ENCODE measurements around the gene FBXO24. TPM values are rescaled to one million over a fixed set of nuclear protein-coding genes. Genes with fewer than 3 reads are reported as not detected.
"Not testable (repeated sequence)": the region's sequence is repeated elsewhere in the genome, so short reads cannot be mapped to it uniquely, and the experiment has no call there.

FBXO24 gene
- total RNA-seq, 4 donors from 2014 or later, result 0.14 to 0.79 TPM; not detected in 2

DNA sequence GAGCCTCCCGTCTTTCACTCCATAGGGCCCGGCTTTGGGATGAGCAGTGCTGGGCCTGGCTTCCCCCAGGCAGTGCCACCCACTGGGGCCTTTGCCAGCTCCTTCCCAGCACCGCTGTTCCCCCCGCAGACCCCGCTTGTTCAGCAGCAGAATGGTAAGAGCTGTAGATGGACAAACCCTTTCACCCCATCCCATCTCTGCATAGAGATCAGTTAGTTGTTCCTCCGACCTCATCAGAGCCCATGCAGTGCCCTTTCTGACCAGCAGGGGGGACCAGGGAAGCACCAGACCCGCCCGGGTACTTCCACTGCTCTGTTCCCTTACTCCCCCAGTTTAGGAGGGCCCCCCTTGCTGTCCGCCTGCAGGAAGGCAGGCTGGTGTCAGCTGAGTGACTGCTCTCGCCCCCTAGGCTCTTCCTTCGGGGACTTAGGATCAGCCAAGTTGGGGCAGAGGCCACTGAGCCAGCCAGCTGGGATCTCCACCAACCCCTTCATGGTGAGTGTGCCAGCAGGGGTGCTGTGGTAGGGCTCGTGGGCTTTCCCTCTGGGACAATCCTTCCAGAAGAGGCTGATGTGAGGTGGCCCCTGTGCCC is 22.2 kb upstream of the FBXO24 start:
- WGBS, 2 donors (ENCODE audit: low coverage in 1 of 2), result 40% methylated on average over 12 of the region's 12 CpGs; no CpG with 5 or more reads in 1 of the 2 donors
- in situ Hi-C loops (cut with MboI; ENCODE audit: low pct_ligation_motif_present in 1 of 4, low pct_unique_long_range_greater_than_20kb in 1 of 4, low sequenced_read_pairs in 3 of 4), result no loop called here
- no peaks in the 10 kb centered on the region for H3K27me3 ChIP-seq
- TF ChIP-seq, protein P1, sequence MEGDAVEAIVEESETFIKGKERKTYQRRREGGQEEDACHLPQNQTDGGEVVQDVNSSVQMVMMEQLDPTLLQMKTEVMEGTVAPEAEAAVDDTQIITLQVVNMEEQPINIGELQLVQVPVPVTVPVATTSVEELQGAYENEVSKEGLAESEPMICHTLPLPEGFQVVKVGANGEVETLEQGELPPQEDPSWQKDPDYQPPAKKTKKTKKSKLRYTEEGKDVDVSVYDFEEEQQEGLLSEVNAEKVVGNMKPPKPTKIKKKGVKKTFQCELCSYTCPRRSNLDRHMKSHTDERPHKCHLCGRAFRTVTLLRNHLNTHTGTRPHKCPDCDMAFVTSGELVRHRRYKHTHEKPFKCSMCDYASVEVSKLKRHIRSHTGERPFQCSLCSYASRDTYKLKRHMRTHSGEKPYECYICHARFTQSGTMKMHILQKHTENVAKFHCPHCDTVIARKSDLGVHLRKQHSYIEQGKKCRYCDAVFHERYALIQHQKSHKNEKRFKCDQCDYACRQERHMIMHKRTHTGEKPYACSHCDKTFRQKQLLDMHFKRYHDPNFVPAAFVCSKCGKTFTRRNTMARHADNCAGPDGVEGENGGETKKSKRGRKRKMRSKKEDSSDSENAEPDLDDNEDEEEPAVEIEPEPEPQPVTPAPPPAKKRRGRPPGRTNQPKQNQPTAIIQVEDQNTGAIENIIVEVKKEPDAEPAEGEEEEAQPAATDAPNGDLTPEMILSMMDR (IDR thresholded peaks at IDR 0.05), result peak; percentile 93 to 97 (median 96)
- TF ChIP-seq POLR2AphosphoS5 (IDR thresholded peaks at IDR 0.05), result no peak
- peaks cover 0 to 13% (median 0%) of the 10 kb centered on the region in 4 donors for H3K36me3 ChIP-seq
- DNase-seq, result peak; percentile 88
- no peak overlapping the region for H3K4me3 ChIP-seq
- no peaks in the 10 kb centered on the region for H3K9me3 ChIP-seq
- H3K4me1 ChIP-seq, result peaks cover 0 to 25% (median 15%) of the 10 kb centered on the region in 4 donors
- no peak overlapping the region for H3K27ac ChIP-seq
- intact Hi-C loops (cut with DNase I; ENCODE audit: low total_unique reads), result loop anchor here (5.0 kb wide), 2 partner anchors 82 to 97 kb away; partner anchors contain the start of gene NYAP1

DNA sequence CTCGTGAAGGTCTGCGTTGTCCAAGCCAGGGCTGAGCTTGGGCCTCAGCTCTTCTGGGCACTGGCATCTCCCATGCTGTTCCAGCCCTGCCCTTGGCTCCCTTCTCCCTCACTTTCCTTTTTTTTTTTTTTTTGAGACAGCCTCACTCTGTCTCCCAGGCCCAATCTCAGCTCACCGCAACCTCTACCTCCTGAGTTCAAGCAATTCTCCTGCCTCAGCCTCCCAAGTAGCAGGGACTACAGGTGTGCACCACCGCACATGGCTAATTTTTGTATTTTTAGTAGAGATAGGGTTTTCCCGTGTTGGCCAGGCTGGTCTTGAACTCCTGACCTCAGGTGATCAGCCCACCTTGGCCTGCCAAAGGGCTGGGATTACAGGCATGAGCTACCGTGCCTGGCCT is 21.7 kb upstream of the FBXO24 start:
- H3K27ac ChIP-seq; DNase-seq; H3K9me3 ChIP-seq; H3K27me3 ChIP-seq; in situ Hi-C loops (cut with MboI; ENCODE audit: low pct_ligation_motif_present in 1 of 4, low pct_unique_long_range_greater_than_20kb in 1 of 4, low sequenced_read_pairs in 3 of 4); H3K4me3 ChIP-seq: not testable (repeated sequence)
- Histone ChIP-seq H3K36me3 (peaks cover 0 to 13% (median 0%) of the 10 kb centered on the region in 4 donors), H3K4me1 (peaks cover under 1 to 25% (median 17%) of the 10 kb centered on the region in 4 donors)
- WGBS, 2 donors (ENCODE audit: low coverage in 1 of 2), result 96 to 100% methylated on average over 1 to 6 of the region's 6 CpGs
- intact Hi-C loops (cut with DNase I; ENCODE audit: low total_unique reads), result loop anchor here (5.0 kb wide), 2 partner anchors 82 to 97 kb away; partner anchors contain the start of gene NYAP1

DNA sequence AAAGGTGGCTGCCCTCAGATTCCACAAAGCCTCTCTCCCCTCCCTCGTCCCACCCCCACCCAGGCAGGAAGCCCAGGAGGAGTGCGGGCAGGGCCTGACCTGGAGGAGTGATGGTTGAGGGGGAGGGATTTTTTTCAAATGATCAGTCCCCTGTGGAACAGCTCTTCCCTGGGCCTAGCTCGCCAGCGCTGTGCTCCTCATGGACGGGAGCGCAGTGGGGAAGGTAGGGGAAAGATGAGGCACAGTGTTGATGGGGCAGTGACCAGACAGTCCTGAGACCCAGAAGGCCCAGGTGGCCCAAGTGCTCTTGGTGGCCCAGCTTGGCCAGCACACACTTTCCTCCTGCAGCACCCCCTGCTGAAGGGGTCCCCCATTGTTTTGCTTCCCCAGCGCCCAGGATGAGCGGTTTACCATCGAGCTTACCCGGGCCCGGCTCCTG is 21.0 kb upstream of the FBXO24 start:
- H3K4me3 ChIP-seq, result no peak overlapping the region
- no peak overlapping the region for H3K27ac ChIP-seq
- peaks cover 0 to 13% (median 0%) of the 10 kb centered on the region in 4 donors for H3K36me3 ChIP-seq
- peaks cover 8 to 25% (median 20%) of the 10 kb centered on the region in 4 donors for H3K4me1 ChIP-seq
- H3K9me3 ChIP-seq, result no peaks in the 10 kb centered on the region
- H3K27me3 ChIP-seq, result no peaks in the 10 kb centered on the region
- DNase-seq, result no peak
- TF ChIP-seq POLR2A (IDR thresholded peaks at IDR 0.05) (no peak), POLR2AphosphoS5 (IDR thresholded peaks at IDR 0.05) (no peak), EP300 (IDR thresholded peaks at IDR 0.05; ENCODE audit: low read depth) (no peak)
- TF ChIP-seq, protein P1 (IDR thresholded peaks at IDR 0.05), result no peak
- intact Hi-C loops (cut with DNase I; ENCODE audit: low total_unique reads), result loop anchor here (5.0 kb wide), 1 partner anchor 127 kb away; the partner anchor contains the start of gene GIGYF1
- WGBS, 2 donors (ENCODE audit: low coverage in 1 of 2), result 94% methylated on average over 10 of the region's 11 CpGs; no CpG with 5 or more reads in 1 of the 2 donors
- in situ Hi-C loops (cut with MboI; ENCODE audit: low pct_ligation_motif_present in 1 of 4, low pct_unique_long_range_greater_than_20kb in 1 of 4, low sequenced_read_pairs in 3 of 4), result no loop called here

DNA sequence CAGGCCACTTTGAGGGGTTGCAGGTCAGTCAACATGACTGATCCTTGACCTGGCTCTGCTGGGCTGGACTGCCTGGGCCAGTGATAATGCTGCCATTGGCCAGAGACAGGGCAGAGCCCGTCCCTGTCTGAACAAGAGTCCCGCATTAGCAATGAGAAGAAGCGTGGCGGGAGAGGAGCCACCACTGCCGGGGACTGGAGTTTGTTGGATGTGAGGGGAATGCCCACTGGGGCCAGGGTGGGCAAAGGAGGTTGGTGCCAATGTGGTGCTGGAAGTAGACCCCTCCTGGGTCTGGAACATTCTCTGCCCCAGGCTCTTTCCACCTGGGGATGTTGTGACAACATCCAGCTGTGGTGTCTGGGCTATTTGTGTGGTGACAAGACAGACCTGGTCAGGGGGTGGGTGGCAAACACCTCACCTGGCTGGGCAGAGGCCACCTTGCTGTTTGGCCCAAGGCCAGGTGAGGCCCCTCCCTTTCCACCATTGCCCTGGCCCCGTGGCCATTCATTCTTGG is 20.1 kb upstream of the FBXO24 start:
- TF ChIP-seq POLR2A (IDR thresholded peaks at IDR 0.05) (no peak), POLR2AphosphoS5 (IDR thresholded peaks at IDR 0.05) (peak in 2 of 3 donors; percentile 9 to 15)
- Histone ChIP-seq H3K27ac (no peak overlapping the region), H3K4me1 (peaks cover 12 to 35% (median 26%) of the 10 kb centered on the region in 4 donors), H3K27me3 (peaks cover 4% of the 10 kb centered on the region), H3K4me3 (no peak overlapping the region), H3K9me3 (no peaks in the 10 kb centered on the region), H3K36me3 (peaks cover 0 to 13% (median 0%) of the 10 kb centered on the region in 4 donors)
- intact Hi-C loops (cut with DNase I; ENCODE audit: low total_unique reads), result loop anchor here (5.0 kb wide), 1 partner anchor 126 kb away; the partner anchor contains the start of gene GIGYF1
- DNase-seq, result no peak
- in situ Hi-C loops (cut with MboI; ENCODE audit: low pct_ligation_motif_present in 1 of 4, low pct_unique_long_range_greater_than_20kb in 1 of 4, low sequenced_read_pairs in 3 of 4), result no loop called here
- WGBS, 2 donors (ENCODE audit: low coverage in 1 of 2), result 89% methylated on average over 6 of the region's 6 CpGs; no CpG with 5 or more reads in 1 of the 2 donors

DNA sequence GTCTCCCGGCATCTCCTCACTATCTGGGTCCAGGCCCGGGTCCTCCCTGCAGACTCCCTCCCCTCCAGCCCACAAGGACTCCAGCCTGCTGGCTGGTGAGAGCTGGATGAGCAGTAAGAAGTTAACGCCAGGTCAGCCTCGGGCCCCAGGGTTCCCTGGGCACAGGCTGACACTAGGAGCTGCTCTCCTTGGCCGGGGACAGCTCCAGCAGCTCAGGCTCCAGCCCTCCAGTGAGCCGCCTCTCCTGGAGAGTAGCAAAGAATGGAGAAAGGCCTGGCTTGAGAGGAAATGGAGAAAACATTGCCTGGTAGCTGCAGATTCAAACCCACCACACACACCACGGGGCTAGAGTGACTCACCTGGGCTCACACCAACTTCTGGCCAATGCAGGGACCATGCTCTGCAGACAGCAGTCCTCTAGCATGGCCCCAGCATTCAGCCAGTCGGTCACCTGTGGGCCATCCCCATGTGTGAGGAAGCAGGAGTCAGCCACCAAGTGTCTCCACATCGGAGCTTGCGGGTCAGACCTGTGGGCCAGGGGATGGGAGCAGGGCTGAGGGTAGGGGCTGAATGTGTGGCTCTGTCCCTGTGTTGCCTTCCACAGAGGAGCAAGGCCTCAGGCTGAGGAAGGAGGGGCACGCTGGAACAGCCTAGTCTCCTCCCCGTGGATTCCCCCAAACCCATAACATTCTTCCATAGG is 18.9 kb upstream of the FBXO24 start:
- no peak overlapping the region for H3K4me3 ChIP-seq
- no peaks in the 10 kb centered on the region for H3K9me3 ChIP-seq
- no peak for DNase-seq
- in situ Hi-C loops (cut with MboI; ENCODE audit: low pct_ligation_motif_present in 1 of 4, low pct_unique_long_range_greater_than_20kb in 1 of 4, low sequenced_read_pairs in 3 of 4) (no loop called here), intact Hi-C loops (cut with DNase I; ENCODE audit: low total_unique reads) (loop anchor here (5.0 kb wide), 1 partner anchor 125 kb away; the partner anchor contains the start of gene GIGYF1)
- peak overlapping the region in 1 of 4 donors; percentile 37 for H3K27ac ChIP-seq
- peaks cover 12 to 35% (median 27%) of the 10 kb centered on the region in 4 donors for H3K4me1 ChIP-seq
- peaks cover 8% of the 10 kb centered on the region for H3K27me3 ChIP-seq
- TF ChIP-seq, protein P1 (IDR thresholded peaks at IDR 0.05), result no peak
- no peak for TF ChIP-seq POLR2A (IDR thresholded peaks at IDR 0.05)
- 79% methylated on average over 12 of the region's 12 CpGs; no CpG with 5 or more reads in 1 of the 2 donors for whole genome bisulfite sequencing, 2 donors (ENCODE audit: low coverage in 1 of 2)
- H3K36me3 ChIP-seq, result peaks cover 0 to 8% (median 0%) of the 10 kb centered on the region in 4 donors
